Mesodermal cell (in vitro differentiated cells): ENCODE data around the gene UBE2D1. TPM values are rescaled to one million over a fixed set of nuclear protein-coding genes. Genes with fewer than 3 reads are reported as not detected.

Experiments
- H3K27ac ChIP-seq: 2 replicates; pipeline ENCODE4 v1.7.0; 2013; ENCODE audit warnings: mild to moderate bottlenecking, low read depth, low read length, moderate library complexity; ENCODE audit not compliant: severe bottlenecking
- H3K36me3 ChIP-seq: 2 replicates; pipeline ENCODE4 v1.7.1; 2013; ENCODE audit warnings: mild to moderate bottlenecking, low read length, moderate library complexity; ENCODE audit not compliant: control insufficient read depth, insufficient read depth
- H3K4me1 ChIP-seq: one replicate; pipeline ENCODE4 v1.7.1; 2013; ENCODE audit warnings: mild to moderate bottlenecking, low read length; ENCODE audit not compliant: insufficient read depth, control insufficient read depth, poor library complexity, severe bottlenecking
- H3K4me3 ChIP-seq: 2 replicates; pipeline ENCODE4 v1.7.0; 2013; ENCODE audit warnings: low read length, control low read depth, mild to moderate bottlenecking; ENCODE audit not compliant: insufficient read depth, poor library complexity, severe bottlenecking; ENCODE audit errors: extremely low read depth
- H3K9me3 ChIP-seq: 2 replicates; pipeline ENCODE4 v1.7.1; 2013; ENCODE audit warnings: mild to moderate bottlenecking, low read length, moderate library complexity; ENCODE audit not compliant: control insufficient read depth
- WGBS, 2 experiments: methylation state at CpG; one replicate each; pipeline ENCODE4 v1.1.5; 2013; ENCODE audit warnings: missing lambda C conversion rate in 2 of 2; ENCODE audit not compliant: insufficient coverage in 2 of 2; 5-methylcytosine and 5-hydroxymethylcytosine counted together
- polyA plus RNA-seq, 2 experiments: library from polyadenylated mRNA; stranded (reverse); fragments of 50-300 nt; gene quantifications; one replicate each; pipeline ENCODE4 v1.2.3, GENCODE V29; 2013

Gene UBE2D1
- 28.6 TPM for polyA plus RNA-seq (2013, experiment 1 of 2)
- polyA plus RNA-seq (2013, experiment 2 of 2) = 33.8 TPM

- Histone ChIP-seq H3K36me3 (peaks cover 3% of the 10 kb centered on the region), H3K27ac (no peak within 1 kb of the TSS), H3K4me1 (no peaks in the 10 kb centered on the region), H3K9me3 (no peaks in the 10 kb centered on the region), H3K4me3 (peak within 1 kb of the TSS; percentile 79)
- 0% methylated on average over 44 to 47 of the region's 49 CpGs for WGBS, 2 experiments
Observed at GRCh38 chr10:58334817-58335305, at the start of gene UBE2D1. TSS of gene UBE2D1 (plus strand) at chr10:58335006. CDS start at chr10:58335202, 196 bp downstream.

GRCh38 chr10:58291538-58292174 lies 43.1 kb upstream of the UBE2D1 start:
- H3K4me3 ChIP-seq = no peak overlapping the region
- no peak overlapping the region for H3K27ac ChIP-seq
- no peaks in the 10 kb centered on the region for H3K4me1 ChIP-seq
- peaks cover 6% of the 10 kb centered on the region for H3K36me3 ChIP-seq
- 100% methylated on average over 1 to 2 of the region's 5 CpGs for WGBS, 2 experiments
- no peaks in the 10 kb centered on the region for H3K9me3 ChIP-seq

GRCh38 chr10:58293989-58294388 lies 40.8 kb upstream of the UBE2D1 start:
- Histone ChIP-seq H3K4me3 (no peak overlapping the region), H3K4me1 (no peaks in the 10 kb centered on the region), H3K9me3 (no peaks in the 10 kb centered on the region), H3K27ac (no peak overlapping the region), H3K36me3 (peaks cover 6% of the 10 kb centered on the region)
- 100% methylated on average over 1 of the region's 5 CpGs; no CpG with 5 or more reads in 1 of the 2 experiments for WGBS, 2 experiments

- Histone ChIP-seq H3K4me3 (no peak overlapping the region), H3K4me1 (no peaks in the 10 kb centered on the region), H3K9me3 (no peaks in the 10 kb centered on the region), H3K27ac (no peak overlapping the region), H3K36me3 (no peaks in the 10 kb centered on the region)
- WGBS, 2 experiments = 27 to 29% methylated on average over 3 of the region's 4 CpGs
Observed at GRCh38 chr10:58299580-58299979, 35.2 kb upstream of the UBE2D1 start.

- no peak overlapping the region for H3K27ac ChIP-seq
- no peaks in the 10 kb centered on the region for H3K9me3 ChIP-seq
- no peak overlapping the region for H3K4me3 ChIP-seq
- no peaks in the 10 kb centered on the region for H3K4me1 ChIP-seq
- H3K36me3 ChIP-seq = no peaks in the 10 kb centered on the region
Observed at GRCh38 chr10:58300676-58301075, 34.1 kb upstream of the UBE2D1 start.

- no CpG with 5 or more reads among the region's 2 CpGs for WGBS, 2 experiments
- Histone ChIP-seq H3K27ac (no peak overlapping the region), H3K4me3 (no peak overlapping the region), H3K36me3 (no peaks in the 10 kb centered on the region), H3K4me1 (no peaks in the 10 kb centered on the region), H3K9me3 (no peaks in the 10 kb centered on the region)
Observed at GRCh38 chr10:58302254-58302653, 32.6 kb upstream of the UBE2D1 start.

- WGBS, 2 experiments = 100% methylated on average over 1 of the region's 3 CpGs; no CpG with 5 or more reads in 1 of the 2 experiments
- Histone ChIP-seq H3K36me3 (no peaks in the 10 kb centered on the region), H3K27ac (no peak overlapping the region), H3K4me1 (no peaks in the 10 kb centered on the region), H3K4me3 (no peak overlapping the region), H3K9me3 (no peaks in the 10 kb centered on the region)
Observed at GRCh38 chr10:58304099-58304633, 30.6 kb upstream of the UBE2D1 start.

- H3K4me3 ChIP-seq = no peak overlapping the region
- no peaks in the 10 kb centered on the region for H3K9me3 ChIP-seq
- WGBS, 2 experiments = 58 to 59% methylated on average over 2 of the region's 4 CpGs
- no peak overlapping the region for H3K27ac ChIP-seq
- H3K36me3 ChIP-seq = no peaks in the 10 kb centered on the region
- no peaks in the 10 kb centered on the region for H3K4me1 ChIP-seq
Observed at GRCh38 chr10:58305821-58306220, 29.0 kb upstream of the UBE2D1 start.

- WGBS, 2 experiments = 100% methylated on average over 1 of the region's 3 CpGs; no CpG with 5 or more reads in 1 of the 2 experiments
- H3K4me3 ChIP-seq = no peak overlapping the region
- H3K36me3 ChIP-seq = no peaks in the 10 kb centered on the region
- no peaks in the 10 kb centered on the region for H3K9me3 ChIP-seq
- no peak overlapping the region for H3K27ac ChIP-seq
- no peaks in the 10 kb centered on the region for H3K4me1 ChIP-seq
Observed at GRCh38 chr10:58307676-58308075, 27.1 kb upstream of the UBE2D1 start.

- no peak overlapping the region for H3K4me3 ChIP-seq
- no peaks in the 10 kb centered on the region for H3K9me3 ChIP-seq
- H3K4me1 ChIP-seq = no peaks in the 10 kb centered on the region
- no peak overlapping the region for H3K27ac ChIP-seq
- no peaks in the 10 kb centered on the region for H3K36me3 ChIP-seq
Observed at GRCh38 chr10:58311026-58311425, 23.8 kb upstream of the UBE2D1 start.

GRCh38 chr10:58316874-58317273 lies 17.9 kb upstream of the UBE2D1 start:
- Histone ChIP-seq H3K4me3 (no peak overlapping the region), H3K27ac (no peak overlapping the region), H3K36me3 (no peaks in the 10 kb centered on the region), H3K9me3 (no peaks in the 10 kb centered on the region), H3K4me1 (no peaks in the 10 kb centered on the region)
